ENCODE measurements around the gene SMYD3.

DNA sequence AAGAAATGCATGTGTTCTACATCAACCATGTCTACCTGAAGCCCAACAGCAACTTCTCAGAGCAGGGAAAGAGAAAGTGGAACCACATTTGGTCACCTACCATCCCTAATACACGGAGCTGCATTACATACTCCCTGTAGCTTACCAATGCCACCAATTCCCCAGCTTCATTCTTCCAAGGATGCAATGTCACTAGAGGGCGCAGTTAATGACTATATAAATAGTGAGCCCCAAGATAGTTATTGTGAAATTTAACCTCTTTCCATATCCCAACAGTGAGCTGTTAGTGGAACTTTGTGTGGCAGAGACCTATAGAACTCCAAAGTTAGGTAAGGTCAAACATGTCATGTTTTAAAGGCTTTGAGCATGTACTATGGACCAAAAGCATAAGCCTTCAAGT is 618.3 kb downstream of the SMYD3 start:
- TF ChIP-seq, protein P1, sequence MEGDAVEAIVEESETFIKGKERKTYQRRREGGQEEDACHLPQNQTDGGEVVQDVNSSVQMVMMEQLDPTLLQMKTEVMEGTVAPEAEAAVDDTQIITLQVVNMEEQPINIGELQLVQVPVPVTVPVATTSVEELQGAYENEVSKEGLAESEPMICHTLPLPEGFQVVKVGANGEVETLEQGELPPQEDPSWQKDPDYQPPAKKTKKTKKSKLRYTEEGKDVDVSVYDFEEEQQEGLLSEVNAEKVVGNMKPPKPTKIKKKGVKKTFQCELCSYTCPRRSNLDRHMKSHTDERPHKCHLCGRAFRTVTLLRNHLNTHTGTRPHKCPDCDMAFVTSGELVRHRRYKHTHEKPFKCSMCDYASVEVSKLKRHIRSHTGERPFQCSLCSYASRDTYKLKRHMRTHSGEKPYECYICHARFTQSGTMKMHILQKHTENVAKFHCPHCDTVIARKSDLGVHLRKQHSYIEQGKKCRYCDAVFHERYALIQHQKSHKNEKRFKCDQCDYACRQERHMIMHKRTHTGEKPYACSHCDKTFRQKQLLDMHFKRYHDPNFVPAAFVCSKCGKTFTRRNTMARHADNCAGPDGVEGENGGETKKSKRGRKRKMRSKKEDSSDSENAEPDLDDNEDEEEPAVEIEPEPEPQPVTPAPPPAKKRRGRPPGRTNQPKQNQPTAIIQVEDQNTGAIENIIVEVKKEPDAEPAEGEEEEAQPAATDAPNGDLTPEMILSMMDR (IDR thresholded peaks at IDR 0.05) = peak; percentile 19
- no peak for TF ChIP-seq EZH2 (IDR thresholded peaks at IDR 0.05; ENCODE audit: borderline replicate concordance, insufficient read depth, low read depth, low read length, poor library complexity, severe bottlenecking)
